Fibroblast of the aortic adventitia (primary cell): ENCODE measurements around the gene DNAI4. TPM values are rescaled to one million over a fixed set of nuclear protein-coding genes. Genes with fewer than 3 reads are reported as not detected.
"Not testable (repeated sequence)": the region's sequence is repeated elsewhere in the genome, so short reads cannot be mapped to it uniquely, and the experiment has no call there.

Experiments
- DNase-seq: peaks from one replicate; pipeline ENCODE4 v3.0.0-alpha.2; 2010; ENCODE audit warnings: low read depth
- H3K4me3 ChIP-seq: 2 replicates; pipeline ENCODE4 v1.5.1; 2011; ENCODE audit warnings: low read depth, mild to moderate bottlenecking, control low read depth, low read length, moderate library complexity
- total RNA-seq: library from RNA; depleted of rRNA; stranded (reverse); fragments of >200 nt; gene quantifications from 2 replicates; pipeline ENCODE4 v1.2.3, GENCODE V29; 2012; ENCODE audit warnings: low replicate concordance
- TF ChIP-seq, protein P1 (sequence below): IDR thresholded peaks from 2 replicates; pipeline ENCODE4 v1.5.1; 2011; ENCODE audit warnings: mild to moderate bottlenecking, low read length, control low read depth, inconsistent platforms; ENCODE audit not compliant: insufficient read depth

Gene DNAI4
- total RNA-seq, 1 donor = 11.4 TPM

DNA sequence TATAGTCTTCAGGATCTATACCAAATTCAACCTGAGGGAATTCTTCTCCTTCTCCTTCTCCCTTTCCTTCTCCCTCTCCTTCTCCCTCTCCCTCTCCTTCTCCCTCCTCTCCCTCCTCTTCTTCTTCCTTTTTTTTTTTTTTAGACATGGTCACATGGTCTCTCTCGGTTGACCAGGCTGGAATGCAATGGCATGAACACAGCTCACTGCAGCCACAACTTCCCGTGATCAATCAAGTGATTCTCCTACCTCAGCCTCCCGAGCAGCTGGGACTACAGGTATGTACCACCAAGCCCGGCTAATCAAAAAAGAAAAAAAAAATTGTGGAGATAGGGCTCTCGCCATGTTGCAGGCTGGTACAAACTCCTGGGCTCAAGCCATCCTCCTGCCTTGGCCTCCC is 51.5 kb downstream of the DNAI4 start:
- no peak for DNase-seq
- TF ChIP-seq, protein P1, sequence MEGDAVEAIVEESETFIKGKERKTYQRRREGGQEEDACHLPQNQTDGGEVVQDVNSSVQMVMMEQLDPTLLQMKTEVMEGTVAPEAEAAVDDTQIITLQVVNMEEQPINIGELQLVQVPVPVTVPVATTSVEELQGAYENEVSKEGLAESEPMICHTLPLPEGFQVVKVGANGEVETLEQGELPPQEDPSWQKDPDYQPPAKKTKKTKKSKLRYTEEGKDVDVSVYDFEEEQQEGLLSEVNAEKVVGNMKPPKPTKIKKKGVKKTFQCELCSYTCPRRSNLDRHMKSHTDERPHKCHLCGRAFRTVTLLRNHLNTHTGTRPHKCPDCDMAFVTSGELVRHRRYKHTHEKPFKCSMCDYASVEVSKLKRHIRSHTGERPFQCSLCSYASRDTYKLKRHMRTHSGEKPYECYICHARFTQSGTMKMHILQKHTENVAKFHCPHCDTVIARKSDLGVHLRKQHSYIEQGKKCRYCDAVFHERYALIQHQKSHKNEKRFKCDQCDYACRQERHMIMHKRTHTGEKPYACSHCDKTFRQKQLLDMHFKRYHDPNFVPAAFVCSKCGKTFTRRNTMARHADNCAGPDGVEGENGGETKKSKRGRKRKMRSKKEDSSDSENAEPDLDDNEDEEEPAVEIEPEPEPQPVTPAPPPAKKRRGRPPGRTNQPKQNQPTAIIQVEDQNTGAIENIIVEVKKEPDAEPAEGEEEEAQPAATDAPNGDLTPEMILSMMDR = no peak
- H3K4me3 ChIP-seq = no peak overlapping the region

- DNase-seq, H3K4me3 ChIP-seq: not testable (repeated sequence)
Measured at GRCh38 chr1:66872024-66872423, 52.6 kb downstream of the DNAI4 start.

GRCh38 chr1:66867501-66867900 is 57.2 kb downstream of the DNAI4 start:
- no peak overlapping the region for H3K4me3 ChIP-seq
- TF ChIP-seq, protein P1 = no peak
- no peak for DNase-seq

GRCh38 chr1:66860529-66860928 is 64.1 kb downstream of the DNAI4 start:
- no peak for DNase-seq
- TF ChIP-seq, protein P1 = no peak

GRCh38 chr1:66853379-66853778 is 71.3 kb downstream of the DNAI4 start:
- TF ChIP-seq, protein P1 = no peak
- DNase-seq = no peak
- H3K4me3 ChIP-seq = no peak overlapping the region

More at GRCh38 chr1:66860529-66860928, 64.1 kb downstream of the DNAI4 start:
- no peak overlapping the region for H3K4me3 ChIP-seq

- TF ChIP-seq, protein P1 = no peak
- DNase-seq = no peak
- no peak overlapping the region for H3K4me3 ChIP-seq
Measured at GRCh38 chr1:66852870-66853269, 71.8 kb downstream of the DNAI4 start.

DNA sequence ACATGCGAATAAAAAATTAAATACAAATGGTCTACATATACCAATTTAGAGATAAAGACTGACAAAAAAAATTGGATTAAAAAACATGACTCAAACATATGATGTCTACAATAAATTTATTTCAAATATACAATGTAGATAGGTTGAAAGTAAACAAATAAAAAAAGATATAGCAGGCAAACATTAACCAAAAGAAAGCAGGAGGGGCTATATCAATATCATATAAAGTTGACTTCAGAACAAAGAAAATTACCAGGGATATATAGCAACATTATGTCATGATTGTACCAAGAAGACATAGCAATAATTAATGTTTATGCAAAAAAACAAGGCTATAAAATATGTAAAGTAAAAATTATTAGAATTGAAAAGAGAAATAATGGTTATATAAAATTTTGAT is 73.7 kb downstream of the DNAI4 start:
- no peak for DNase-seq
- H3K4me3 ChIP-seq = no peak overlapping the region
- TF ChIP-seq, protein P1 = no peak
